DND-41 (cell line): Measurements from ENCODE around the gene MEI1.

Experiments
- ATAC-seq: fragments of 200-7000 bp; cut with Tn5 transposase; 3 replicates; pipeline ENCODE4 v1.9.1; 2021; ENCODE audit warnings: low read depth; ENCODE audit not compliant: insufficient read depth
- DNase-seq: peaks from one replicate; pipeline ENCODE4 v3.0.0-alpha.2; 2020
- H2AFZ ChIP-seq: 2 replicates; pipeline ENCODE4 v1.6.0; 2012; ENCODE audit warnings: low read depth, low read length
- H3K27ac ChIP-seq: 2 replicates; pipeline ENCODE4 v1.5.1; 2012; ENCODE audit warnings: low read length, inconsistent platforms
- H3K27me3 ChIP-seq: fragments of 200-600 bp; sonication (generic); 2 replicates; pipeline ENCODE4 v1.6.0; 2012; ENCODE audit warnings: low read length, mild to moderate bottlenecking, inconsistent platforms; ENCODE audit not compliant: insufficient read depth, poor library complexity
- H3K36me3 ChIP-seq: 2 replicates; pipeline ENCODE4 v1.5.1; 2012; ENCODE audit warnings: low read length, inconsistent platforms; ENCODE audit not compliant: insufficient read depth
- H3K4me1 ChIP-seq: 2 replicates; pipeline ENCODE4 v1.5.1; 2012; ENCODE audit warnings: mild to moderate bottlenecking, low read length; ENCODE audit not compliant: insufficient read depth
- H3K4me2 ChIP-seq: 2 replicates; pipeline ENCODE4 v1.6.0; 2012; ENCODE audit warnings: mild to moderate bottlenecking, moderate library complexity, low read length, inconsistent platforms; ENCODE audit not compliant: insufficient read depth
- H3K4me3 ChIP-seq, 2 experiments: fragments of 200-600 bp in 1 of 2; shearing (Covaris generic) in 1 of 2; 2 replicates each; pipeline ENCODE4 v1.5.1; 2012 to 2016; ENCODE audit warnings: inconsistent platforms in 2 of 2, low read length in 2 of 2, mild to moderate bottlenecking in 2 of 2, low read depth in 1 of 2, moderate library complexity in 1 of 2
- H3K79me2 ChIP-seq: 2 replicates; pipeline ENCODE4 v1.6.0; 2012; ENCODE audit warnings: low read length, inconsistent platforms; ENCODE audit not compliant: insufficient read depth
- H3K9ac ChIP-seq: 2 replicates; pipeline ENCODE4 v1.6.0; 2012; ENCODE audit warnings: low read depth, mild to moderate bottlenecking, inconsistent platforms, low read length, moderate library complexity
- H3K9me3 ChIP-seq: 2 replicates; pipeline ENCODE4 v1.5.1; 2012; ENCODE audit warnings: low read length, moderate library complexity, mild to moderate bottlenecking, inconsistent platforms; ENCODE audit not compliant: insufficient read depth, severe bottlenecking
- H4K20me1 ChIP-seq: 2 replicates; pipeline ENCODE4 v1.6.0; 2012; ENCODE audit warnings: low read length; ENCODE audit not compliant: insufficient read depth
- EZH2 ChIP-seq: IDR thresholded peaks from 3 replicates; pipeline ENCODE4 v1.6.1; 2012; ENCODE audit warnings: borderline replicate concordance, low read depth, mild to moderate bottlenecking, moderate library complexity, low read length, inconsistent platforms; ENCODE audit not compliant: severe bottlenecking
- TF ChIP-seq, protein P1 (sequence below): IDR thresholded peaks from 2 replicates; pipeline ENCODE4 v1.5.1; 2012; ENCODE audit warnings: borderline replicate concordance, low read length, moderate library complexity, mild to moderate bottlenecking; ENCODE audit not compliant: poor library complexity, severe bottlenecking; ENCODE audit errors: extremely low read depth

Gene MEI1

DNA sequence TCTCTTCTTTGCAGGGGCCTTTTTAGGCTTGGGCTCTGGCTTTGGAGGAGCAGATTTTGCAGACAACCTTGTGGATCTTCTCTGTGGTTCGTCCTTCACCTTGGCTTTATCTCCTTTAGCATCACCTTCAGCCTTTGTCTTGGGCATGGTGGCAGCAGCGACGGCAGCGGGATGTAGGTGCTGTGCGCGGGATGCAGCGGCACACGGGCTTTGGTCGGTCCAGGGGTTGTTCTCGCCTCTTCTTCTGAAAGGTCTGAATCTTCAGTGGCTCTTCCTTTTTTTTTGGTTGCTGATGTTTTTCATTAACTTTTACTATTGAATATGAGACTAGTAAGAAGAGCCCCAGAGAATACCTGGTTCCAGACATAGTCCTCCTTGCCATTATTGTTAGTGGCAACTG is 10.0 kb downstream of the MEI1 start:
- Histone ChIP-seq H2AFZ (no peak overlapping the region), H3K36me3 (no peaks in the 10 kb centered on the region), H3K4me1 (no peaks in the 10 kb centered on the region), H3K4me2 (no peak overlapping the region), H3K27me3 (no peaks in the 10 kb centered on the region), H3K4me3 (no peak overlapping the region), H3K9me3 (no peaks in the 10 kb centered on the region), H3K27ac (no peak overlapping the region), H4K20me1 (no peaks in the 10 kb centered on the region), H3K9ac (no peak overlapping the region), H3K79me2 (no peaks in the 10 kb centered on the region)
- no peak for ATAC-seq
- DNase-seq: no peak
- TF ChIP-seq EZH2: no peak
- TF ChIP-seq, protein P1, sequence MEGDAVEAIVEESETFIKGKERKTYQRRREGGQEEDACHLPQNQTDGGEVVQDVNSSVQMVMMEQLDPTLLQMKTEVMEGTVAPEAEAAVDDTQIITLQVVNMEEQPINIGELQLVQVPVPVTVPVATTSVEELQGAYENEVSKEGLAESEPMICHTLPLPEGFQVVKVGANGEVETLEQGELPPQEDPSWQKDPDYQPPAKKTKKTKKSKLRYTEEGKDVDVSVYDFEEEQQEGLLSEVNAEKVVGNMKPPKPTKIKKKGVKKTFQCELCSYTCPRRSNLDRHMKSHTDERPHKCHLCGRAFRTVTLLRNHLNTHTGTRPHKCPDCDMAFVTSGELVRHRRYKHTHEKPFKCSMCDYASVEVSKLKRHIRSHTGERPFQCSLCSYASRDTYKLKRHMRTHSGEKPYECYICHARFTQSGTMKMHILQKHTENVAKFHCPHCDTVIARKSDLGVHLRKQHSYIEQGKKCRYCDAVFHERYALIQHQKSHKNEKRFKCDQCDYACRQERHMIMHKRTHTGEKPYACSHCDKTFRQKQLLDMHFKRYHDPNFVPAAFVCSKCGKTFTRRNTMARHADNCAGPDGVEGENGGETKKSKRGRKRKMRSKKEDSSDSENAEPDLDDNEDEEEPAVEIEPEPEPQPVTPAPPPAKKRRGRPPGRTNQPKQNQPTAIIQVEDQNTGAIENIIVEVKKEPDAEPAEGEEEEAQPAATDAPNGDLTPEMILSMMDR: no peak

DNA sequence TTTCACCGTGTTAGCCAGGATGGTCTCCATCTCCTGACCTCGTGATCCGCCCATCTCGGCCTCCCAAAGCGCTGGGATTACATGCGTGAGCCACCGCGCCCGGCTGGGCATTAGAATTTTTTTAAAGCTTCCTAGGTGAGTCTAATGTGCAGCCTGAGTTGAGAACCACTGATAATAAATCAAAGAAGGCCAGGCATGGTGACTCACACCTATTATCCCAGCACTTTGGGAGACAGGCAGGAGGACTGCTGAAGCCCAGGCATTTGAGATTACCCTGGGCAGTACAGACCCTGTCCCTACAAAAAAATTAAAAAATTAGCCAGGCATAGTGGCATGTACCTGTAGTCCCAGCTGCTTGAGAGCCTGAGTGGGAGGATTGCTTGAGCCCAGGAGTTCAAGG is 13.7 kb downstream of the MEI1 start:
- no peaks in the 10 kb centered on the region for H4K20me1 ChIP-seq
- no peak for DNase-seq
- H3K27me3 ChIP-seq: no peaks in the 10 kb centered on the region
- H3K9me3 ChIP-seq: no peaks in the 10 kb centered on the region
- H2AFZ ChIP-seq: no peak overlapping the region
- H3K4me1 ChIP-seq: no peaks in the 10 kb centered on the region
- no peaks in the 10 kb centered on the region for H3K36me3 ChIP-seq
- no peak overlapping the region for H3K4me2 ChIP-seq
- H3K9ac ChIP-seq: no peak overlapping the region
- H3K27ac ChIP-seq: no peak overlapping the region
- no peaks in the 10 kb centered on the region for H3K79me2 ChIP-seq
- TF ChIP-seq, protein P1: no peak
- TF ChIP-seq EZH2: no peak
- no peak for ATAC-seq
- no peak overlapping the region for H3K4me3 ChIP-seq

DNA sequence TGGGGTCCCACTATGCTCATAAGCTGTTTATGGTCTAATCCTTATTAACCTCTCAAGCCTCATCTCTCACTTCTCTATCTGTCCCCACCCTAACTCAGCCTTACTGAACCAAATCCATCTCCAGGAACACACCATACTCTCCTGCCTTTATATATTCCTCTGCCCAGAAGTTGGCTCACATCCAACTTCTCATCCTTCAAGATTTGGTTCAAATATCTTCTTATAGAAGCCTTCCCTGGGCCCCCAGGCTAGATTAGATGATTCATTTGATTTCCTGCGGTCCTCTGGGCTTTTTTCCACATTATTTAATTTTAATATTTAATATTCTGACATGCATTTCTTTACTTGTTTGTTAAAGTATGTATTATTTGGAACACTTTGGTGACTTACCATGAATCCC is 23.2 kb downstream of the MEI1 start:
- TF ChIP-seq, protein P1: no peak
- no peak for TF ChIP-seq EZH2

DNA sequence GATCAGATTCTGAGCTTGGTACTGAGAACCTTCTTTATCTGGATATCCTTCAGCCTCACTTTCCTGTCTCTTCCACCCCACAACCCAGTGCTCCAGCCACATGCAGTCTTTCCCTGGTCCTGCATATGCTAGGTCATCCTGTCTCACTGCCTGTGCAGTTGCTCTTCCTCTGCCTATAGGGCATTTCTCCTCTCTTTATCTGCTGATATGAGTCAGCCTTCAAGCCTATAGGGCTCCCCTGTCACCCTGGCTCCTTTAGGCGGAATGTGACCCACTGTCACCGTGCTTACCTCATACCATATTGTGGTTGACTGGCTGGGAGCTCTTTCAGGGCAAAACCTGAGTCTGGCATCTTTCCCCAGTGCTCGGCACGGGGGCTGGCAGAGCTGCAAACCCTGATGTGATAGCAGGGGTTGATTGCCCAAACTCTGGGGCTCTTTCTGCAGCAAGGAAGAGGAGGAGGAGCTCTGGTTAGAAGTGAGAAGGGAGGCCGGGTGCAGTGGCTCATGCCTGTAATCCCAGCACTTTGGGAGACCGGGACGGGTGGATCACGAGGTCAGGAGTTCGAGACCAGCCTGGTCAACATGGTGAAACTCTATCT is 26.3 kb downstream of the MEI1 start:
- no peak overlapping the region for H3K9ac ChIP-seq
- no peak overlapping the region for H3K27ac ChIP-seq
- no peaks in the 10 kb centered on the region for H3K79me2 ChIP-seq
- no peak for ATAC-seq
- no peaks in the 10 kb centered on the region for H3K9me3 ChIP-seq
- no peak overlapping the region for H3K4me2 ChIP-seq
- H3K27me3 ChIP-seq: peaks cover 5% of the 10 kb centered on the region
- no peak overlapping the region for H3K4me3 ChIP-seq
- TF ChIP-seq EZH2: no peak
- TF ChIP-seq, protein P1: no peak
- H4K20me1 ChIP-seq: no peaks in the 10 kb centered on the region
- no peak for DNase-seq
- H2AFZ ChIP-seq: no peak overlapping the region
- no peaks in the 10 kb centered on the region for H3K36me3 ChIP-seq
- no peaks in the 10 kb centered on the region for H3K4me1 ChIP-seq

More for the DNA sequence above, 23.2 kb downstream of the MEI1 start:
- H3K79me2 ChIP-seq: no peaks in the 10 kb centered on the region
- no peak overlapping the region for H3K9ac ChIP-seq
- H3K9me3 ChIP-seq: no peaks in the 10 kb centered on the region
- H3K4me3 ChIP-seq: no peak overlapping the region
- no peak overlapping the region for H3K27ac ChIP-seq
- no peak overlapping the region for H2AFZ ChIP-seq
- DNase-seq (no peak), ATAC-seq (no peak)
- H3K27me3 ChIP-seq: no peaks in the 10 kb centered on the region
- H4K20me1 ChIP-seq: no peaks in the 10 kb centered on the region
- no peak overlapping the region for H3K4me2 ChIP-seq
- H3K36me3 ChIP-seq: no peaks in the 10 kb centered on the region
- no peaks in the 10 kb centered on the region for H3K4me1 ChIP-seq
